NOMO-1 treated with dmso at 0.1 percent for 144 hours (cell line): ENCODE results near the gene EFHD2.
"Not testable (repeated sequence)": the region's sequence is repeated elsewhere in the genome, so short reads cannot be mapped to it uniquely, and the experiment has no call there.

Experiments
- DNase-seq: peaks from one replicate; lab custom pipeline; 2025; ENCODE audit not compliant: unreplicated experiment; lab: John Stamatoyannopoulos, UW

Gene EFHD2

GRCh38 chr1:15388201-15388880 is 21.3 kb upstream of the EFHD2 start:
- no peak for DNase-seq

- DNase-seq: not testable (repeated sequence)
Measured at GRCh38 chr1:15389828-15390227, 19.9 kb upstream of the EFHD2 start.

GRCh38 chr1:15390667-15391066 is 19.0 kb upstream of the EFHD2 start:
- DNase-seq: no peak

- no peak for DNase-seq
Measured at GRCh38 chr1:15391366-15391765, 18.3 kb upstream of the EFHD2 start.

- no peak for DNase-seq
Measured at GRCh38 chr1:15393475-15394257, 16.0 kb upstream of the EFHD2 start.

DNA sequence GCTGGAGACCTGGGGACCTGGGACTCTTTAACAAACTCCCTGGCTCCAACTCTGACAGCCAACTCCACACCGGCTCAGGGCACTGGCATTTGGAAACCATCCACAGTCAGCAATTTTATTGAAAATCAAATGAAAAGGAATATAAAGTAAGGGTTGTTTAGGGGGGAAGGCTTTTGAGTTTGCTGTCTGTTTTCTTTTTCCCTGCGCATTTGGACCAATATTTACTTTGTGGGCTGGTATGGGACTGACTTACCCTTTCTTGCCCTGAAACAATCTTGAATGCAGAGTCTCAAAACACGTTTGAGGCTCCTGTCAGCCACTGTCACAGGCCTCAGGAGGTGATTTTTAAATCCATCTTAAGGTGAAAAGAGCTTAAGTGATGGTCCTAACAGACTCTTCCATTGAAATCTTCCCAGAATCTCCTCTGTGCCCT is 15.4 kb upstream of the EFHD2 start:
- DNase-seq: no peak

GRCh38 chr1:15397236-15397635 is 12.5 kb upstream of the EFHD2 start:
- DNase-seq: no peak

DNA sequence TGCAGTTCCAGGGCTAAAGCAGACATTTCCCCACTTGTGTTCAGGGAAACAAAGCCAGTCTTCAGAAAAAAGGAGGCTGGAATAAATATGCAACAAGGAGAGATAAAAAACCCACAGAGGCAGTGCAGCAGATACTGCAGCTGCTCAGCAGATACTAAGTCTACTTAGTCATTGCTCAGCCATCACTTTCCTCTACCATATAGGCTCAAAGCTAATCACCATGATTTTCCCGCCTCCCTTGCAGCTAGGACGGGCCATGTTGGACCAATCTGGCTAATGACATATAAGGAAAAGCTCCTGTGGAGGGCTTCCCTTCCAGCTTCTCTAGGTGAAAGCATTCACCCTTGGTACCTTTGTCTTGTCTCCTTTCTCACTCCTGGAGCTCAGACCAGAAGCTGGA is 10.0 kb upstream of the EFHD2 start:
- DNase-seq: no peak

DNA sequence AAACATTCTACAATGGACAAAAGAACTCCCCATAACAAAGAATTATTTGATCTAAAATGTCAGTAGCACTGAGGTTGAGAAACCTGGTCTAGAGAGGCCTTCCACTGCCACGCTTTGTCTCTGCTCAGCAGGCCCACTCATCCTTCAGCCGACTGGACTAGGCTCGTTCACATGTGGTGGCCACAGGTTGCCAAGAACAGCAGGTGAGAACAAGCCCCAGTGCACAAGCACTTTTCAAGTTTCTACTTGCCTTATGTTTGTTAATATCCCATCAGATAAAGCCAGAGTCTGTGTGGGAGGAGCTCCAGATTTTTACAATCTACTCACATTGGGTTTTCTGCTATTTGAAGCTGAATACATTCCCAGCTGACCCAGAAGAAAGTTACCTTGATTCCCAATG is 9.1 kb upstream of the EFHD2 start:
- no peak for DNase-seq

- DNase-seq: no peak
Measured at GRCh38 chr1:15401391-15402055, 8.2 kb upstream of the EFHD2 start.

DNA sequence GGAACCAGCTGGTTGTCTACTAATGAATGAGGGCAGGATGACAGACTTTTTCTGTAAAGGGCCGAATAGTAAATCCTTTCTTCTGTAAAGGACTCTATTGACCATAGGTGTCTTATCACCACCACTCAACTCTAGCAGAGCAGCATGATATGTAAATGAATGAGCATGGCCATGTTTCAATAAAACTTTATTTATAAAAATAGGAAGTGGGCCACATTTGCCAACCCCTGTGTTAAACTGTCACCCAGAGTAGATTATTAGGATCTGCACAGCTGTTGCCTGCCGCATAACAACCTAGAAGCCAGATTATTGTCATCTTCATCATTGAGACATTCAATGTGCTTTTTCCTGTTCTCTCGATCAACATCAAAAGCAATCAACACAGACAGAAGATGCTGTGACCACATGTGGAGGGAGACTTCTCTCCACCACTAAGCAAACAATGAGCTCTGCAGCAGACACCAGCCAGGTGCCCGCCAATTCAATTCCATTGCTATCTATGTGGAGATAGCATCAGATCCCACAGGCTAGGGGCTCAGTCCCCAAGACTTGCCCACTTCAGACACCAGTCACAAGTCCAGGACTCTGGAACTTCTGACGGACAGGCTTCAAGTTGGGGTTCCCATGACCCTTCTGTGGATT is 6.8 kb upstream of the EFHD2 start:
- no peak for DNase-seq

GRCh38 chr1:15403962-15404580 is 5.6 kb upstream of the EFHD2 start:
- DNase-seq: no peak

DNA sequence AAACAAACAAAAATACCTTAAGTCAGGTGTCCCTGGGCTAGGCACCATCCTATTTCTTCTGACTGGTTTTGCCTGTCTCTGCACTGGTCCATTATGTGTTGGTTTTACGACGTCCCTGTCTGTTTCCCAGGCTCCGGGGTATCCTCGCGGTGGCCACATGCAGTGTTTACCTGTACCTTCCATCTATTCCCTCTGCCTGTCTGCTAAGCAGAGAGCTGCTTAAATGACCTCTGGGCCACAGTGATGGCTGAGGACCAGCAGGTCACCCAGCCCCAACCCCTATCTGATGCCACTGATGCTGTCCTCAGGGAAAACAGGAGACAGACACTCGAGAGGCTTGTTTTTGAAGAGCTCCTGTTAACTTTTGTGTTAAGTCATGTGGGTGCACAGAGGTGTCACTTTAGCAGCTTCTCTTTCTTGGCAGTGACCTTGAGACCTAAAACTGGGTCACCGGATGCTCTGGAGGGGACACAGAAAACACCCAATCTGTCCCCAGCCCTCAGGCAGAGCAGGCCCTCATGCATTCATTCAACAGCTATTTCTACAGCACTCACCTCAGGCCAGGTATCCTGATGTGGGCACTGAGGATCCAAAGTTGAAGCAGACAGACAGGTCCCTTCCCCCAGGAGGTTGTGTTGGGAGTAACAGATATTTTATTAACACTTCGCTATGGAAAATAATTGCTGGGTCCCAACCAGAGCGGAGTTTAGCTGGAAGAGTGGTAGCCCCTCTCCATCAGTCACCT is 4.4 kb upstream of the EFHD2 start:
- DNase-seq: no peak

GRCh38 chr1:15406614-15407559 is 2.8 kb upstream of the EFHD2 start:
- DNase-seq: no peak

DNA sequence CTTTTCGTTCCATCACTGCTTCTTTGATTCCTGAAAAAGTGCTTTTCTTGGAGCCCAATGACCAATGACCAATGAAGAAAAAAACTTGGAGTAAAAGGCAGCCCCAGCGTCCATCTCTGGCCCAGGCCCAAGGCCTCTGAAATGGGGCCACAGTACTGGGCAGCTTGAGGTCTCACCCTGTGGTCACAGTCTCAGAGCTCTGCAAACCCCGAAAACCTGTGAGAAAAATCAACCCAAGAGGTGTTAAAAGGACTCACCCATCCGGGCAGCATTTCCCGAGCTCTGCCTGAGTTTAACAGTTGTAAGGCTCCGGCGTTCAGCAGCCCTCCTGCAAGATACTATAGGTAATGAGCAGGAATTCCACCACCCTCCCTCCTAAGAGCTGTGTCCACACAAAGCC is 2.1 kb upstream of the EFHD2 start:
- no peak for DNase-seq

- no peak for DNase-seq
Measured at GRCh38 chr1:15408890-15409387, 749 bp upstream of the EFHD2 start.

GRCh38 chr1:15410223-15410883 is 665 bp downstream of the EFHD2 start:
- DNase-seq: no peak

- DNase-seq: no peak
Measured at GRCh38 chr1:15410884-15411245, 1.2 kb downstream of the EFHD2 start.
